ENCODE results near the gene PCDH9.

GRCh38 chr13:67107979-67108378 is 122.2 kb downstream of the PCDH9 start:
- no peak for TF ChIP-seq CTCF (IDR thresholded peaks at IDR 0.05; ENCODE audit: low read depth, low read length)
- no peak for TF ChIP-seq EZH2phosphoT487 (IDR thresholded peaks at IDR 0.05; ENCODE audit: low read depth)

All from OCI-LY3 (cell line).